ENCODE data around the gene TMEM131.

DNA sequence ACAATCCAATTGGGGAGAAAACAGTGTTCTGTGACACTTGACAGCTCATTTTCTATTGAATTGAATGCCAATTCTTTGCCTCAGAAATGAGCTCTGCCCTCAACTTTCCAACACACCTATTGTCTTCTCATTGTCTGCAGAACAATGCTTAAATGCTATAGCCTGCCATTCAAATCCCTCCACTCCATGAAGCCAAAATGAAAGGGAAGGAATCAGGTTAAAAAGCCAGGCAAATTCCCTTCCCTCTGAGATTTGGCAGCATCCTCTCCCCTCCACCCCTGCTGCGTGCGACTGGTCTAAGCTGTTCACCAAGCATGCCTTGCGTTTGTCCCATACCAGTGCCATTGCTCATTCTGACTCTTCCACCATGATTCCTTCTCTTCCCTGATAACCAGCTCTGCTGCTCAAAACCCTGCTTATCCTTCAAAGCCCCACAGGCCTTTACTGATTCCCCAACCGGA is 32.4 kb upstream of the TMEM131 start:
- TF ChIP-seq, protein P1, sequence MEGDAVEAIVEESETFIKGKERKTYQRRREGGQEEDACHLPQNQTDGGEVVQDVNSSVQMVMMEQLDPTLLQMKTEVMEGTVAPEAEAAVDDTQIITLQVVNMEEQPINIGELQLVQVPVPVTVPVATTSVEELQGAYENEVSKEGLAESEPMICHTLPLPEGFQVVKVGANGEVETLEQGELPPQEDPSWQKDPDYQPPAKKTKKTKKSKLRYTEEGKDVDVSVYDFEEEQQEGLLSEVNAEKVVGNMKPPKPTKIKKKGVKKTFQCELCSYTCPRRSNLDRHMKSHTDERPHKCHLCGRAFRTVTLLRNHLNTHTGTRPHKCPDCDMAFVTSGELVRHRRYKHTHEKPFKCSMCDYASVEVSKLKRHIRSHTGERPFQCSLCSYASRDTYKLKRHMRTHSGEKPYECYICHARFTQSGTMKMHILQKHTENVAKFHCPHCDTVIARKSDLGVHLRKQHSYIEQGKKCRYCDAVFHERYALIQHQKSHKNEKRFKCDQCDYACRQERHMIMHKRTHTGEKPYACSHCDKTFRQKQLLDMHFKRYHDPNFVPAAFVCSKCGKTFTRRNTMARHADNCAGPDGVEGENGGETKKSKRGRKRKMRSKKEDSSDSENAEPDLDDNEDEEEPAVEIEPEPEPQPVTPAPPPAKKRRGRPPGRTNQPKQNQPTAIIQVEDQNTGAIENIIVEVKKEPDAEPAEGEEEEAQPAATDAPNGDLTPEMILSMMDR (IDR thresholded peaks at IDR 0.05; ENCODE audit: low read depth, low read length): no peak
- TF ChIP-seq POLR2A (IDR thresholded peaks at IDR 0.05; ENCODE audit: extremely low read depth, insufficient read length): no peak

All from NB4 (cell line).